WTC11 (cell line): ENCODE measurements around the gene SEC61A1. TPM values are rescaled to one million over a fixed set of nuclear protein-coding genes. Genes with fewer than 3 reads are reported as not detected.

Source experiments
- ATAC-seq: fragments of 200-7000 bp; cut with Tn5 transposase; 2 replicates; pipeline ENCODE4 v1.10.0; 2021; ENCODE audit warnings: mild to moderate bottlenecking, moderate library complexity
- CTCF ChIA-PET: fragments of 300-600 bp; sonication (Branson Sonifier 250); formaldehyde crosslinking; loops from one replicate; lab custom pipeline; 2021; ENCODE audit warnings: antibody characterized with exemption; lab: Charles Lee
- POLR2A ChIA-PET: fragments of 350-600 bp; sonication (Branson Sonifier 250); formaldehyde crosslinking; loops from one replicate; lab custom pipeline; 2021; ENCODE audit warnings: antibody characterized with exemption; lab: Charles Lee
- DNase-seq: peaks from one replicate; pipeline ENCODE4 v3.0.0; 2021; ENCODE audit warnings: low spot score
- H3K27ac Mint-ChIP-seq: 2 replicates; pipeline ENCODE4 v1.8.0; 2021; ENCODE audit warnings: mixed read lengths
- H3K27me3 Mint-ChIP-seq: 2 replicates; pipeline ENCODE4 v1.8.0; 2021; ENCODE audit warnings: low read depth, mild to moderate bottlenecking, moderate library complexity, mixed read lengths
- H3K36me3 Mint-ChIP-seq: 2 replicates; pipeline ENCODE4 v1.8.0; 2021; ENCODE audit warnings: mixed read lengths
- H3K4me1 Mint-ChIP-seq: 2 replicates; pipeline ENCODE4 v1.8.0; 2022; ENCODE audit warnings: mixed read lengths
- H3K4me3 Mint-ChIP-seq: 2 replicates; pipeline ENCODE4 v1.8.0; 2021; ENCODE audit warnings: mild to moderate bottlenecking, moderate library complexity, mixed read lengths
- H3K9me3 Mint-ChIP-seq: 2 replicates; pipeline ENCODE4 v1.8.0; 2021; ENCODE audit warnings: mixed read lengths
- ARID4B ChIP-seq: sonication (generic); formaldehyde crosslinking; IDR thresholded peaks from 2 replicates; pipeline ENCODE4 v1.8.0; 2023; ENCODE audit warnings: missing genetic modification reagents, mild to moderate bottlenecking, borderline replicate concordance
- CREB1 ChIP-seq: sonication (generic); formaldehyde crosslinking; IDR thresholded peaks from 2 replicates; pipeline ENCODE4 v1.8.0; 2023; ENCODE audit warnings: mild to moderate bottlenecking, missing genetic modification reagents
- CTCF ChIP-seq: fragments of 200-600 bp; IDR thresholded peaks from 2 replicates; pipeline ENCODE4 v1.8.0; 2022; ENCODE audit warnings: antibody characterized with exemption
- ELF4 ChIP-seq: sonication (generic); formaldehyde crosslinking; IDR thresholded peaks from 2 replicates; pipeline ENCODE4 v1.8.1; 2022; ENCODE audit warnings: low read depth, mild to moderate bottlenecking, moderate library complexity, missing genetic modification reagents
- FOXK1 ChIP-seq: sonication (generic); formaldehyde crosslinking; IDR thresholded peaks from 2 replicates; pipeline ENCODE4 v1.8.0; 2022; ENCODE audit warnings: mild to moderate bottlenecking, moderate library complexity, missing genetic modification reagents
- FOXP1 ChIP-seq: sonication (generic); formaldehyde crosslinking; IDR thresholded peaks from 2 replicates; pipeline ENCODE4 v1.8.0; 2022; ENCODE audit warnings: missing genetic modification reagents, mild to moderate bottlenecking, moderate library complexity, borderline replicate concordance
- GABPB1 ChIP-seq: sonication (generic); formaldehyde crosslinking; IDR thresholded peaks from 2 replicates; pipeline ENCODE4 v1.8.1; 2023; ENCODE audit warnings: mild to moderate bottlenecking, missing genetic modification reagents
- GRHL2 ChIP-seq: fragments of 250-450 bp; sonication (Bioruptor Pico); IDR thresholded peaks from 2 replicates; pipeline ENCODE4 v1.8.0; 2022; ENCODE audit warnings: mild to moderate bottlenecking, moderate library complexity; ENCODE audit not compliant: insufficient replicate concordance, severe bottlenecking
- IRF1 ChIP-seq: sonication (generic); formaldehyde crosslinking; IDR thresholded peaks from 2 replicates; pipeline ENCODE4 v1.8.0; 2023; ENCODE audit warnings: missing genetic modification reagents
- IRF2 ChIP-seq: sonication (generic); formaldehyde crosslinking; IDR thresholded peaks from 2 replicates; pipeline ENCODE4 v1.8.0; 2022; ENCODE audit warnings: low read depth, missing genetic modification reagents, borderline replicate concordance
- JAZF1 ChIP-seq: fragments of 250-450 bp; sonication (Bioruptor Pico); IDR thresholded peaks from 2 replicates; pipeline ENCODE4 v1.9.0; 2021; ENCODE audit warnings: moderate library complexity, mild to moderate bottlenecking, inconsistent platforms
- JUN ChIP-seq: sonication (generic); formaldehyde crosslinking; IDR thresholded peaks from 2 replicates; pipeline ENCODE4 v1.8.0; 2023; ENCODE audit warnings: mild to moderate bottlenecking, missing genetic modification reagents
- MAX ChIP-seq: sonication (generic); formaldehyde crosslinking; IDR thresholded peaks from 2 replicates; pipeline ENCODE4 v1.8.0; 2022; ENCODE audit warnings: mild to moderate bottlenecking, missing genetic modification reagents
- NFATC4 ChIP-seq: fragments of 250-450 bp; sonication (Bioruptor Pico); IDR thresholded peaks from 2 replicates; pipeline ENCODE4 v1.9.0; 2021; ENCODE audit warnings: mild to moderate bottlenecking
- STAT6 ChIP-seq: sonication (generic); formaldehyde crosslinking; conservative IDR thresholded peaks from 2 replicates; pipeline ENCODE4 v1.8.1; 2023; ENCODE audit warnings: mild to moderate bottlenecking, low read depth, missing genetic modification reagents, moderate library complexity
- USF2 ChIP-seq: sonication (generic); formaldehyde crosslinking; IDR thresholded peaks from 2 replicates; pipeline ENCODE4 v1.8.1; 2023; ENCODE audit warnings: mild to moderate bottlenecking, missing genetic modification reagents, moderate library complexity
- ZMAT4 ChIP-seq: fragments of 250-450 bp; sonication (Bioruptor Pico); IDR thresholded peaks from 2 replicates; pipeline ENCODE4 v1.9.0; 2021; ENCODE audit warnings: mild to moderate bottlenecking
- ZNF138 ChIP-seq: sonication (generic); formaldehyde crosslinking; conservative IDR thresholded peaks from 2 replicates; pipeline ENCODE4 v1.8.1; 2022; ENCODE audit warnings: mild to moderate bottlenecking, moderate library complexity, missing genetic modification reagents
- ZNF219 ChIP-seq: sonication (generic); formaldehyde crosslinking; IDR thresholded peaks from 2 replicates; pipeline ENCODE4 v1.8.0; 2023; ENCODE audit warnings: missing genetic modification reagents, mild to moderate bottlenecking, borderline replicate concordance
- ZNF317 ChIP-seq: sonication (generic); formaldehyde crosslinking; IDR thresholded peaks from 2 replicates; pipeline ENCODE4 v1.8.1; 2023; ENCODE audit warnings: low read depth, mild to moderate bottlenecking, moderate library complexity, missing genetic modification reagents, borderline replicate concordance
- ZNF423 ChIP-seq: fragments of 250-450 bp; sonication (Bioruptor Pico); IDR thresholded peaks from 2 replicates; pipeline ENCODE4 v2.1.2; 2022; ENCODE audit warnings: mild to moderate bottlenecking, moderate library complexity
- ZNF425 ChIP-seq: fragments of 250-450 bp; sonication (Bioruptor Pico); conservative IDR thresholded peaks from 2 replicates; pipeline ENCODE4 v1.9.0; 2021; ENCODE audit warnings: mild to moderate bottlenecking
- total RNA-seq: library from RNA; stranded (reverse); gene quantifications from 3 replicates; pipeline ENCODE4 v1.2.3, GENCODE V29; 2021

The SEC61A1 gene
- total RNA-seq, 1 experiment from 2014 or later = 152 TPM

GRCh38 chr3:128066114-128066513 is 13.9 kb downstream of the SEC61A1 start (continued):
- no peak for TF ChIP-seq JAZF1 (CRISPR knock-in tag)
- no peak for TF ChIP-seq NFATC4 (CRISPR knock-in tag)
- TF ChIP-seq GRHL2 (CRISPR knock-in tag) = no peak

GRCh38 chr3:128066676-128067075 is 14.4 kb downstream of the SEC61A1 start:
- POLR2A ChIA-PET = interaction anchor here (0.5 kb wide), 1 partner anchor 1045 kb away, joined by 3 read pairs; no protein-coding TSS in a partner anchor
- no peaks in the 10 kb centered on the region for H3K4me1 Mint-ChIP-seq
- H3K27me3 Mint-ChIP-seq = no peaks in the 10 kb centered on the region
- peaks cover 81% of the 10 kb centered on the region for H3K36me3 Mint-ChIP-seq
- H3K4me3 Mint-ChIP-seq = no peak overlapping the region
- no peak for TF ChIP-seq USF2 (CRISPR knock-in tag)
- TF ChIP-seq FOXP1 (CRISPR knock-in tag) = no peak
- no peak for TF ChIP-seq ZMAT4
- TF ChIP-seq ELF4 = no peak
- TF ChIP-seq CTCF = no peak
- TF ChIP-seq JUN (CRISPR knock-in tag) = no peak
- TF ChIP-seq ZNF423 (CRISPR knock-in tag) = no peak
- TF ChIP-seq IRF2 = no peak
- no peak for TF ChIP-seq ZNF317
- TF ChIP-seq ZNF219 (CRISPR knock-in tag) = no peak
- TF ChIP-seq FOXK1 (CRISPR knock-in tag) = no peak
- TF ChIP-seq ZNF138 (CRISPR knock-in tag) = no peak
- TF ChIP-seq ZNF425 (CRISPR knock-in tag) = no peak
- no peak for TF ChIP-seq MAX (CRISPR knock-in tag)
- TF ChIP-seq GABPB1 (CRISPR knock-in tag) = no peak
- no peak for TF ChIP-seq ARID4B
- no peak for TF ChIP-seq STAT6 (CRISPR knock-in tag)
- TF ChIP-seq IRF1 (CRISPR knock-in tag) = no peak
- TF ChIP-seq CREB1 = no peak
- TF ChIP-seq, all 79 proteins: peak for 0
- DNase-seq (no peak), ATAC-seq (no peak)
- CTCF ChIA-PET = interaction anchor here (1.2 to 1.6 kb wide), 2 partner anchors 15 to 255 kb away, joined by 3 to 4 read pairs; no protein-coding TSS in a partner anchor
- Mint-ChIP-seq H3K27ac (no peak overlapping the region), H3K9me3 (no peaks in the 10 kb centered on the region)
